ENCODE data around the gene ASB6. TPM values are rescaled to one million over a fixed set of nuclear protein-coding genes. Genes with fewer than 3 reads are reported as not detected.

ASB6 gene
- total and polyA plus RNA-seq, 2 experiments from 2014 or later: 8.8 to 19.8 TPM

GRCh38 chr9:129613520-129614175, 28.3 kb downstream of the ASB6 start:
- no peak overlapping the region for H2AFZ ChIP-seq
- no peak overlapping the region for H3K27ac ChIP-seq (ENCODE audit: low read depth)
- no peaks in the 10 kb centered on the region for H3F3A ChIP-seq (replicated peaks; ENCODE audit: low read depth)
- no peaks in the 10 kb centered on the region for H4K20me1 ChIP-seq (replicated peaks; ENCODE audit: insufficient read depth)
- no peak overlapping the region for H3K4me2 ChIP-seq
- Mint-ChIP-seq H3K27me3 (ENCODE audit: insufficient read depth, low read depth, poor library complexity) (peaks cover 33% of the 10 kb centered on the region), H3K4me3 (no peak overlapping the region), H3K36me3 (ENCODE audit: low read depth) (no peaks in the 10 kb centered on the region), H3K9me3 (no peaks in the 10 kb centered on the region), H3K4me1 (peaks cover 14% of the 10 kb centered on the region), H3K27ac (no peak overlapping the region)
- ATAC-seq (no peak), DNase-seq (ENCODE audit: low spot score) (no peak)
- H3K9me2 ChIP-seq (ENCODE audit: insufficient read depth): no peaks in the 10 kb centered on the region
- TF ChIP-seq EZH2 (IDR thresholded peaks at IDR 0.05; ENCODE audit: low read depth, unreplicated experiment) (no peak), ZNF331 (CRISPR knock-in tag; IDR thresholded peaks at IDR 0.05; ENCODE audit: low read depth) (no peak), JUNB (IDR thresholded peaks at IDR 0.05; ENCODE audit: unreplicated experiment) (no peak), NANOG (IDR thresholded peaks at IDR 0.05; ENCODE audit: borderline replicate concordance) (no peak), POLR2AphosphoS5 (IDR thresholded peaks at IDR 0.05; ENCODE audit: low read depth) (no peak)
- TF ChIP-seq, protein P1, sequence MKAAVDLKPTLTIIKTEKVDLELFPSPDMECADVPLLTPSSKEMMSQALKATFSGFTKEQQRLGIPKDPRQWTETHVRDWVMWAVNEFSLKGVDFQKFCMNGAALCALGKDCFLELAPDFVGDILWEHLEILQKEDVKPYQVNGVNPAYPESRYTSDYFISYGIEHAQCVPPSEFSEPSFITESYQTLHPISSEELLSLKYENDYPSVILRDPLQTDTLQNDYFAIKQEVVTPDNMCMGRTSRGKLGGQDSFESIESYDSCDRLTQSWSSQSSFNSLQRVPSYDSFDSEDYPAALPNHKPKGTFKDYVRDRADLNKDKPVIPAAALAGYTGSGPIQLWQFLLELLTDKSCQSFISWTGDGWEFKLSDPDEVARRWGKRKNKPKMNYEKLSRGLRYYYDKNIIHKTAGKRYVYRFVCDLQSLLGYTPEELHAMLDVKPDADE (IDR thresholded peaks at IDR 0.05): no peak
- TF ChIP-seq, protein P2, sequence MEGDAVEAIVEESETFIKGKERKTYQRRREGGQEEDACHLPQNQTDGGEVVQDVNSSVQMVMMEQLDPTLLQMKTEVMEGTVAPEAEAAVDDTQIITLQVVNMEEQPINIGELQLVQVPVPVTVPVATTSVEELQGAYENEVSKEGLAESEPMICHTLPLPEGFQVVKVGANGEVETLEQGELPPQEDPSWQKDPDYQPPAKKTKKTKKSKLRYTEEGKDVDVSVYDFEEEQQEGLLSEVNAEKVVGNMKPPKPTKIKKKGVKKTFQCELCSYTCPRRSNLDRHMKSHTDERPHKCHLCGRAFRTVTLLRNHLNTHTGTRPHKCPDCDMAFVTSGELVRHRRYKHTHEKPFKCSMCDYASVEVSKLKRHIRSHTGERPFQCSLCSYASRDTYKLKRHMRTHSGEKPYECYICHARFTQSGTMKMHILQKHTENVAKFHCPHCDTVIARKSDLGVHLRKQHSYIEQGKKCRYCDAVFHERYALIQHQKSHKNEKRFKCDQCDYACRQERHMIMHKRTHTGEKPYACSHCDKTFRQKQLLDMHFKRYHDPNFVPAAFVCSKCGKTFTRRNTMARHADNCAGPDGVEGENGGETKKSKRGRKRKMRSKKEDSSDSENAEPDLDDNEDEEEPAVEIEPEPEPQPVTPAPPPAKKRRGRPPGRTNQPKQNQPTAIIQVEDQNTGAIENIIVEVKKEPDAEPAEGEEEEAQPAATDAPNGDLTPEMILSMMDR (conservative IDR thresholded peaks at IDR 0.05; ENCODE audit: low read depth in 2 of 2): no peak
- TF ChIP-seq, protein P3, sequence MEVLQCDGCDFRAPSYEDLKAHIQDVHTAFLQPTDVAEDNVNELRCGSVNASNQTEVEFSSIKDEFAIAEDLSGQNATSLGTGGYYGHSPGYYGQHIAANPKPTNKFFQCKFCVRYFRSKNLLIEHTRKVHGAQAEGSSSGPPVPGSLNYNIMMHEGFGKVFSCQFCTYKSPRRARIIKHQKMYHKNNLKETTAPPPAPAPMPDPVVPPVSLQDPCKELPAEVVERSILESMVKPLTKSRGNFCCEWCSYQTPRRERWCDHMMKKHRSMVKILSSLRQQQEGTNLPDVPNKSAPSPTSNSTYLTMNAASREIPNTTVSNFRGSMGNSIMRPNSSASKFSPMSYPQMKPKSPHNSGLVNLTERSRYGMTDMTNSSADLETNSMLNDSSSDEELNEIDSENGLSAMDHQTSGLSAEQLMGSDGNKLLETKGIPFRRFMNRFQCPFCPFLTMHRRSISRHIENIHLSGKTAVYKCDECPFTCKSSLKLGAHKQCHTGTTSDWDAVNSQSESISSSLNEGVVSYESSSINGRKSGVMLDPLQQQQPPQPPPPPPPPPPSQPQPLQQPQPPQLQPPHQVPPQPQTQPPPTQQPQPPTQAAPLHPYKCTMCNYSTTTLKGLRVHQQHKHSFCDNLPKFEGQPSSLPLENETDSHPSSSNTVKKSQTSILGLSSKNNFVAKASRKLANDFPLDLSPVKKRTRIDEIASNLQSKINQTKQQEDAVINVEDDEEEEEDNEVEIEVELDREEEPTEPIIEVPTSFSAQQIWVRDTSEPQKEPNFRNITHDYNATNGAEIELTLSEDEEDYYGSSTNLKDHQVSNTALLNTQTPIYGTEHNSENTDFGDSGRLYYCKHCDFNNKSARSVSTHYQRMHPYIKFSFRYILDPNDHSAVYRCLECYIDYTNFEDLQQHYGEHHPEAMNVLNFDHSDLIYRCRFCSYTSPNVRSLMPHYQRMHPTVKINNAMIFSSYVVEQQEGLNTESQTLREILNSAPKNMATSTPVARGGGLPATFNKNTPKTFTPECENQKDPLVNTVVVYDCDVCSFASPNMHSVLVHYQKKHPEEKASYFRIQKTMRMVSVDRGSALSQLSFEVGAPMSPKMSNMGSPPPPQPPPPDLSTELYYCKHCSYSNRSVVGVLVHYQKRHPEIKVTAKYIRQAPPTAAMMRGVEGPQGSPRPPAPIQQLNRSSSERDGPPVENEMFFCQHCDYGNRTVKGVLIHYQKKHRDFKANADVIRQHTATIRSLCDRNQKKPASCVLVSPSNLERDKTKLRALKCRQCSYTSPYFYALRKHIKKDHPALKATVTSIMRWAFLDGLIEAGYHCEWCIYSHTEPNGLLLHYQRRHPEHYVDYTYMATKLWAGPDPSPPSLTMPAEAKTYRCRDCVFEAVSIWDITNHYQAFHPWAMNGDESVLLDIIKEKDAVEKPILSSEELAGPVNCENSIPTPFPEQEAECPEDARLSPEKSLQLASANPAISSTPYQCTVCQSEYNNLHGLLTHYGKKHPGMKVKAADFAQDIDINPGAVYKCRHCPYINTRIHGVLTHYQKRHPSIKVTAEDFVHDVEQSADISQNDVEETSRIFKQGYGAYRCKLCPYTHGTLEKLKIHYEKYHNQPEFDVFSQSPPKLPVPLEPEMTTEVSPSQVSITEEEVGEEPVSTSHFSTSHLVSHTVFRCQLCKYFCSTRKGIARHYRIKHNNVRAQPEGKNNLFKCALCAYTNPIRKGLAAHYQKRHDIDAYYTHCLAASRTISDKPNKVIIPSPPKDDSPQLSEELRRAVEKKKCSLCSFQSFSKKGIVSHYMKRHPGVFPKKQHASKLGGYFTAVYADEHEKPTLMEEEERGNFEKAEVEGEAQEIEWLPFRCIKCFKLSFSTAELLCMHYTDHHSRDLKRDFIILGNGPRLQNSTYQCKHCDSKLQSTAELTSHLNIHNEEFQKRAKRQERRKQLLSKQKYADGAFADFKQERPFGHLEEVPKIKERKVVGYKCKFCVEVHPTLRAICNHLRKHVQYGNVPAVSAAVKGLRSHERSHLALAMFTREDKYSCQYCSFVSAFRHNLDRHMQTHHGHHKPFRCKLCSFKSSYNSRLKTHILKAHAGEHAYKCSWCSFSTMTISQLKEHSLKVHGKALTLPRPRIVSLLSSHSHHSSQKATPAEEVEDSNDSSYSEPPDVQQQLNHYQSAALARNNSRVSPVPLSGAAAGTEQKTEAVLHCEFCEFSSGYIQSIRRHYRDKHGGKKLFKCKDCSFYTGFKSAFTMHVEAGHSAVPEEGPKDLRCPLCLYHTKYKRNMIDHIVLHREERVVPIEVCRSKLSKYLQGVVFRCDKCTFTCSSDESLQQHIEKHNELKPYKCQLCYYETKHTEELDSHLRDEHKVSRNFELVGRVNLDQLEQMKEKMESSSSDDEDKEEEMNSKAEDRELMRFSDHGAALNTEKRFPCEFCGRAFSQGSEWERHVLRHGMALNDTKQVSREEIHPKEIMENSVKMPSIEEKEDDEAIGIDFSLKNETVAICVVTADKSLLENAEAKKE (CRISPR knock-in tag; IDR thresholded peaks at IDR 0.05): no peak
- H3K27me3 ChIP-seq (ENCODE audit: insufficient read depth): peaks cover 18% of the 10 kb centered on the region
- peaks cover 2% of the 10 kb centered on the region; the same call in 1 of the 2 replicates for H3K4me1 ChIP-seq (ENCODE audit: insufficient read depth)
- no peak overlapping the region for H3K4me3 ChIP-seq
- H3K79me2 ChIP-seq (replicated peaks; ENCODE audit: insufficient read depth): no peaks in the 10 kb centered on the region
- H3K36me3 ChIP-seq (ENCODE audit: insufficient read depth): no peaks in the 10 kb centered on the region
